HG02588 (cell line): ENCODE results near the gene NEO1.

ENCODE experiments used
- ATAC-seq: cut with Tn5 transposase; IDR thresholded peaks from one replicate; pipeline ENCODE4 v1.9.1; 2021; ENCODE audit warnings: mild to moderate bottlenecking, moderate library complexity; ENCODE audit not compliant: unreplicated experiment

Gene NEO1

DNA sequence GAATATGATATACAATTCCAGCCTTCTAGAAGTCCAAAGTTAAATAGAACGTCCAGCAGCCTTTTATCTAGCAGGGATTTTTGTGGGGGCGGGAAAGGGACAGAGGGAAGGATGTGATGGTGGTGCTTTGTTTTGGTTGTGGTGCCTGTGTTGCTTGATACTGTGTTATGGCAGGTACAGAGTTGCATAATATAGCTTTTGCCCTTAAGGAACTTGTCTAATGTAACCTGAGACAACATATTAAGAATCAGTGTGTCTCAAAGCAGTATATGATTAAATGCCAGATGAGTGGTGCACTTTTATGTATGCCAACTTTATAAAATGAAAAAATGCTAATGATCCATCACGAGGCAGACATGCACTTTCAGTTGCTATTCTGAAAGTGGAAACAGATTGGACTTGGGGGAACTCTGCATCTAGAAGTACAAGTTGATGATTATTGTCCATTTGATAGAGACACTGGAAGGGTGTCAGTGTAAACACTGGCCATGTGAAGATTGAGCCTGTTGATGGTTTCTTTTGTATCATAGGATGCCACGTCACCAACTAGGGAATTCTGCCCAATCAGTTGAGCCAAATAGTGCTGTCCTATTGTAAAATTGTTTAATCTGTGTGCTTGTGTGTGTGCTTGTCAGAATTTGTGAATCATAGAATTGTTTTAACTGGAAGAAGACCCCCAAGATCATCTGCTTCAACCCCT is 23.0 kb downstream of the NEO1 start:
- ATAC-seq: no peak

DNA sequence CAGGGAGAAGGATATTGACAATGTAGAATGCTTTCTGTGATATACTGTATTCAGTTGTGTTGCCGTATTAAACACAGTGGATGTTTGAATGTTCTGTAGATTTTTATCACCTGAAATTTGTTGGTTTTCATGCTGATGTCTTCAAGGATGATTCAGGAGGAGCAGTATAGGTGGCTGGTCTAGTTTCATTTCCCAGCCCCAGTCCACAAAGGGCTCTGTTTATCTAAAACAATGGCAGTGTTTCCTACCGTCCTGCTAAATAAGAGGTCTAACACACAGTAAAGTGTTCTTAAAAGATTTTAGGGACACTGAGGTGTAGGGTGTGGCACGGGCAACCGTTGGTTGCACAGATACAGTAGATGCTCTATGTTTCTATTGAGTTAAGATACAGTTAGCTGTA is 26.0 kb downstream of the NEO1 start:
- ATAC-seq: no peak

DNA sequence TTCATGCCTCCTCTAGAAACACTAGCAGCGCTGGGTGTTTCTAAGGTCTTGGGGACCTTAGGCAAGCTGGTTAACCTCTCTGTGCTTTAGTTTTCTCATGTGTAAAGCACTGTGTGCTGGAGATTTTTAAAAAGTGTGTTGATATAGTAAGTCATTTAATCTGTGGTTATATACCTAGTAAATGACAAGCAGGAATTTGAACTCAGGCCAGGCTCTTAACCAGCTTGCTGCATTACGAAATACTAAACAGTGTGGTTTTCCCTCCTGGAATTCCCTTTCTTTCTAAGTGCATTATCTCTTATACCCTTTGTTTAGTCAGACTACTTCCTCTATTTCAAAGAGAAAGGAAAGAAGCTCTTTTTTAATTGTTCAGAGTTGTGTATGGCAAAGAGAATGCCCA is 26.5 kb downstream of the NEO1 start:
- ATAC-seq: no peak

DNA sequence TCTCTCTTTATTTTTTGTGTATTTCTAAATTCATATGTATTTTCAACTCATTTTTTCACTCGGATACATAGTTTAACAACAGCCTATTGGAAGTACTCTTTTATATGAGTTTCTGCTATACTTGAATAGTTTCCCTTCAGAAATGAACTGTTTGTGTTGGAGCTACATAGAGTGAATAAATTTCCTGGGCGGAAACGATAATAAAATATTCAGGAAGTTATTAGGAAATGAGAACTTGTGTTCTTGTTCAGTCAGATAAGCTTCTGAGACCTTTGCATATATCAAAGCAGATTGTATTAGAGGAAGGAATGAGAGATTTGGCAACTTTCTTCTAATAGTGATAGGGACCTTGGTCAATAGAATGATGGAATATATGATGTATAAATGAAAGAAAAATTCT is 27.3 kb downstream of the NEO1 start:
- no peak for ATAC-seq

DNA sequence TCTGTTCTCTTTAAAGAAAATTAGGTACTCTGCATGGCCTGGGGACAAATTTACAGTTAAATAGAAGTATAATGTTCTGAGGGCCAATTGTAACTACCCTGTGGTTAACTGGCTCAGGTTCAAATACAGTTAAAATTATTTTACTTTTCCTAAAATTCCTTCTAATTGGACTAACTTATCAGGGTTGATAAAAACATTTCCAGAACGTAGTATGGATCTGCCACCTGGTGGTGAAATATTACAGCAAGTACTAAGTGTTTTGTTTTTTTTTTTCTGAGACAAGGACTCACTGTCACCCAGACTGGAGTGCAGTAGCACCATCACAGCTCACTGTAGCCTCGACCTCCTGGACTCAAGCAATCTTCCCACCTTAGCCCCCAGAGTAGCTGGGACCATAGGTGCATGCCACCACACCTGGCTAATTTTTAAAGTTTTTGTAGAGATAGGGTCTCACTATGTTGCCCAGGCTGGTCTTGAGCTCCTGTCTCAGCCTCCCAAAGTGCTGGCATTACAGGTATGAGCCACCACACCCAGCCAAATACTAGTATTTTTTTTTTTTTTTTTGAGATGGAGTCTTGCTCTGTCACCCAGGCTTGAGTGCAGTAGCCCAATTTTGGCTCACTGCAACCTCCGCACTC is 29.2 kb downstream of the NEO1 start:
- no peak for ATAC-seq

DNA sequence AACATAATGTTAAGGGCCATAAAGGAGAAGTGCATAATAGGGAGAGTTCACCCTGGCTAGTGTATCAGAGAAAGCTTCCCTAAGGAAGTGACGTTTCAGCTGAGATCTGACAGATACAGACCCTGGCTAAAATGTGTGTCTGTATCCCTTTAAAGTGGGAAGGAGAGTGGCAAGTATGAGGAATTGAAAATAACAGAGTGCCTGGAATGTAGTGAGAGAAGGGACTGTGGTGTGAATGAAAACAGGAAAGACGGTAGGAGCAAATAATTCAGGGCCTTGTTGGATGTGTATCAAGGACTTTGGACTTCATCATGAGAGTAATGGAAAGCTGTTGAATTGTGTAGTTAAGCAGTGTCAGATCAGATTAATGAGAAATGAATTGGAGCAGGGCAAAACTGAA is 30.5 kb downstream of the NEO1 start:
- no peak for ATAC-seq

DNA sequence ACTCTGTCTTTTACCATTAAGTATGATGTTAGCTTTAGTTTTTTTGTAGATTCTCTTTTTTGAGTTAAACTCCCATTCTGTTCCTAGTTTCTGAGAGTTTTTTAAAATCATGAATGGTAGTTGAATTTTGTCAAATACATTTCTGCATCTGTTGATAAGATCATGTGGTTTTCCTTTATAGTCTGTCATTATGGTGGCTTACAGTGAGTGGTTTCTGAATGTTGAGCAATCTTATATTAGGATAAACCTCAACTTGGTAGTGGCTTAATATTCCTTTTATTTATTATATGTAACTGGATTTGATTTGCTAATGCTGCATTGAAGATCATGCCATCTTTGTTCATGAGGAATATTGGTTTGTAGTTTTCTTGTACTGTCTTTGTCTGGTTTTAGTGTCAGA is 34.8 kb downstream of the NEO1 start:
- ATAC-seq: no peak

DNA sequence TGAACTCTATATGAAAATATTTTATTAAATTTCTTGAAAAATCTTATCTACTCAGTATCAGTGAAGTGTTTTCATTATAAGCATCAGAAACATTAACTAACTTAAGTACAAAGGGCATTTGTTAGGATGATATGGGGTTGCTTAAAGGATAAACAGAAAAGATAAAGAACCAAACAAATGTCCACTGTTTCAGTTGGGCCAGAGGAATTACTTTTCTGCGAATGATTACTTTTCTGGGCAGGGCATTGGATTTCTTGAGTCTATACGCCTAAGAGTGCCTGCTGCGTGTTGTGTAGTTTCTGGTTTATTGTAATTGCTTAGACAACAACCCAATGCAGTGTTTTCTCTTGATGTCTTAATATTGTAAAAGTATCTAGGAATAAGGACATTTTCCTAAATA is 52.8 kb downstream of the NEO1 start:
- no peak for ATAC-seq

DNA sequence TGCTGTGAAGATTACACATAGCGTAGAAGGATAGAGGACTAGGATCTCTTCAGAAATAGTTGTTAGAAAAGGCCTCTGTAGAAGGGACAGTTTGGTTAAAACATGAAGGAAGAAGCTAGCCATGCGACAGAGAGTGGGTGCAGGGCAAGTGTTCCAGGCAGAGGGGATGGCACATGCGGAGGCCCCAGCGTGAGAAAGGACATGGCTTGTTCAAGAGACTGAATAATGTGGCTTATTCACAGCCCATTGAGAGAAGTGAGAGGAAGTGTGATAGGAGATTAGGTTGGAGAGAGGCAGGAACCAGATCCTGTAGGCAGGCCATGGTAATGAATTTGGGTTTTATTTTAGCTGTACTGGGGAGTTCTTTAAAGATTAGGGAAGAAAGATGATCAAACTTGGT is 56.4 kb downstream of the NEO1 start:
- no peak for ATAC-seq

DNA sequence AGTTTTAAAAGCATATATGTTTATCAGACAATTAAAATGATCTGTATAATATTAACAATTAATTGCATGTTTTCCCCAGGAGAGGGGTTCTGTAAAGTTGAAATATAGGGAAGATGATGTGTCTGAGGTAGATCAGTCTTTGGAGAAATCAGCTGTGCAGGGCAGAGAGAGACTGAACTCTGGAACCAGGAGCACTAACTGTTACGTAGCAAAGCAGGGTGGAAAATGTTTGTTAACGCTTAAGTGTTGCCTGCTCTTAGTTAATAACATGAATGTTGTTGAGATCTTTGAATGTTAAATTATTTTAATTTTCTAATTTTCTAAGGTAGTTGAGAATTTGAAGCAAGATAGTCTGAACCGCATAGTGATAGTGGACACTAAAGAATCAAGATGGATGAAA is 57.5 kb downstream of the NEO1 start:
- no peak for ATAC-seq

DNA sequence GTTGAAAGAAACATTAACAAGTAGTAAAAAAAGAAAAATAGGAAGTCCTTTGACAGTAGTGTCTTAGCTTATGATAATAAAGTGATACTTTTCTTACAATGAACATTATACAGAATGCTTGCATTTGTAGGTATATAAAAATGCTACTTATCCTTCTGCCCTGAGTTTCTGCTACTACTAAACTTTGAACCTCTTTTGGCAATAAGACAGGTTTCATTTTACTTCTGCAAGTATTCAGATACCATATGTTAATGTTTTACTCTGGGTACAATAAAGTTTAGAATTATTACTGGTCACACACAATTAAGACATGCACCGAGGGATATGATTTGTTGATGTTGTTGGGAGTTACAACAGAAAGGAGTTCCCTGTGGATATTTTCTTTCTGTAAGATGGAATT is 57.9 kb downstream of the NEO1 start:
- no peak for ATAC-seq

DNA sequence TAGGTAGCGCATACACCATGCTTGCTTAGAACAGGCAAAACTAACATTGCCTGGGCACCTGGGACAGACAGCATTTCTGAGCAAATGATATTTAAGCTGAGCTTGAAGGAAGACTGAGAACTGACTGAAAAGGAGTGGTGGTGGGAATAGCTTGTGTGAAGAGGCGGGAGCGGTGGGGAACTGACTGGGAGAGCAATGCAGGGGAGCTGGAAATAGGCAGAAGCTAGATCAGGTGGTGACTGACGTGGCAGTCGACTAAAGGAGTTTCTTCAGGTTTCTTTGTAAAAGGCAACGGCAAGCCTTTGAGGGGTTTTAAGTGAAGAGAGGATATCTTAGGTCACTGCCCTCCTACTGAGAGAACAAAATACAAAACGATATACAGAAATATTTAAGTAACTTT is 61.8 kb downstream of the NEO1 start:
- ATAC-seq: no peak

DNA sequence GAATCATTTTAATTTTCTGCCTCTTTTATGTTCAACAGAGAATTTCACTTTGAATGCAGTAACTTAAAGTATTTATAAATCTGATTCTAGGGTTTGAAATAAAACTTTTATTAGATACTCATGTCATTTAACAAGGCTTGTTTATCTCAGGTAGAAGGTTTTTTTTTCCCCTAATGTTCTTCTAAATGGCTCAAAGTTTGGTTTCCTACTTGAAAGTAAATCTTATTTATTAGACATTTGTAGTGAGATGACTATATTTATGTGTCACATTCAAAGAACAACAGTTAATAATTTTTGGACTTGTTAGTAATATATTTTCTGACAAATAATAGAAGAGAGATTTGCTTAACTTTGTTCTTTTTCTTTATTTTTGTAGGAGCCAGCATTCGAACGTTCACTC is 63.9 kb downstream of the NEO1 start:
- no peak for ATAC-seq

DNA sequence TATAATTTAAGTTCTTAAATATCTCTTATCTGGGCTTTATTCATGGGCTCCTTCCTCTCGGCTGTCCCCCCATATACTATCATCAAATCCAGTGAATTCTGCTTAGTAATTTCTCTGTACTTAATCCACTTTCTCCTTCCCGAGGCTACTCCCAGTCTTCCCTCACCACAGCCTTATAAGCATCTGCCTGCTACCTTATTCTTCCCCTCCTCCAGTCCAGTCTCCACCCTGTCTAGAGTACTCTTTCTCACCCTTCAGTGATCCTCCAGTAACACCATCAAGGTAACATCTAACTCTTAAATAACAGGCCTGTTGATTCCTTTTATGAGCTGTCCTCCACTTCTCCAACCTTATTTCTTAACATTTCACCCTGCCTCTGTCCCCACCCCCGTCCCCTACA is 65.8 kb downstream of the NEO1 start:
- ATAC-seq: no peak

DNA sequence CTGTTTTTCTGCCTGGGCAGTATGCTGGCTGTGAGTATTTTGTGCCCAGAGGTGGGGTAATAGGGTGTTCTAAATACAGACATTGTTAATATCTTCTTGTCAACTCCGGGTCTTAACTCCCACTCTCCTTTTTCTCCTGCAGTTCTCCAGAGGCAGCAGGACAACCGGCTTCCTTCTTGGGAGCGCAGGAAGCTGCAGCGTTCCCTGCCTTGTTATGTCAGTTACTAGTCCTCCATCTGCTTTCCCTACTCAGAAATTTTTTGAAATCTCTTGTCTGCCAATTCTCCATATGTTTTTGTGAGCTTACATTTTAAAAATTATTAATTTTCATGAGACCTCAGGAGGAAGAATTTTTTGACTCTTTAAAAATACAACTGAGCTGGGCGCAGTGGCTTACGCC is 67.2 kb downstream of the NEO1 start:
- ATAC-seq: no peak

DNA sequence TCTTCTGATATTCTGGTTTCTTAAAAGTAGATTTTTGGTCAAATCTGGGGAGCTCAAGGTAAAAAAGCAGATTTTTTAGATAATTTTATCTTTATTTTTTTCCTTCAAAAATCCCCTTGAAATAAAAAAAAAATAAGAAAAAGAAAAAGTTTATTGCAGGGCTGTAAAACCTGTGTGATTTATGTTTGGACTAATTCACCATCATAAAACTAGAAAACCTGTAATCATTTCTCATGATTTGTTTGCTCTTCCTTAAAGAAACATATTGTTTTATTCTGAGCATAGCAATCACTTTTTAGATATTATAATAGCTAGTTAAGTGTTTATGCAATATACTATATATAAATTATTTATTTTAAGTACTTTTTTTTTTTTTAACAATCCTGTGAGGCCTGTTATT is 68.0 kb downstream of the NEO1 start:
- no peak for ATAC-seq

DNA sequence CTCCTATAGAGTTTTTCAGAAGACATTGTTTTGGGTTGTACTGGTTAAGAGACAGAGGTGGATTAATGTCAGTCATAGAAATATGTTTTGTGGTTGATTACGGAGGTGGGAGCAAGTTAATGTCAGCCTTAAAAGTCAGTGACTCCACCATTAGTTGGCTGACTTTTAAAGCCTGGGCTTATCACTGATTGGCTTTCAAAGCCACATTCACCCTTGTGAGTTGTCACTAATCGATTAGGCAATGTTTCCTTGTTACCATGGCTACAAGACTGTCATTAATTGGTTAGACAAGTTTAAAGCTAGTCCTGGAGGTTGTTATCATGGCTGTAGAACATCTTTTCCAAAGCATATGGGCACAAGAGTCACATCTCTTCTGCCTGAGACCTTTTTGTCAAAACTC is 73.0 kb downstream of the NEO1 start:
- no peak for ATAC-seq

DNA sequence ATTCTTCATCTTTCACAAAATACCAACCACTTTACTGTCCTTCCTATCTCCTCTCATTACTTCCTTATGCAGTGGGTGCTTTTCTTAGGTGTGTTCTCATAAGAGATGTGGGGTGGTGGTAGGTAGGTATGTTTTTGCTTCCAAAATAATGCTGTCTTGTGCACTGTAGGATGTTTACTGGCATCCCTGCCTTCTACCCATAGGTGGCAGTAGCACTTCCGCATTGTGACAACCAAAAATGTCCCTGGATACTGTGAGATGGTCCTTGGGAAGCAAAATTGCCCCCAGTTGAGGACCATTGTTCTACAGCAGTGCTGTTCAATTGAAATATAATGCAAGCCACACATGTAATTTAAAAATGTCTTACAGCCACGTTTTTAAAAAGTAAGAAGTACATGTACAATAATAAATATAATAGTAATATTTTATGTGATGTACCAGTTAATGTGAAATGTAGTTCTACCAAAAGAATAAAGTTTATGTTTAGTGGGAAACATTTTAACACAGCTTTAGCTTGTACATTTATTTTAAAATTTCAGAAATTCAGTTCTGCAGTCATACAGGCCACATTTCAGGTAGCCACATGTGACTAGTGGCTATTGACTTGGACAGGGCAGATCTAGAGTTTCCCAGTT is 75.2 kb downstream of the NEO1 start:
- no peak for ATAC-seq

DNA sequence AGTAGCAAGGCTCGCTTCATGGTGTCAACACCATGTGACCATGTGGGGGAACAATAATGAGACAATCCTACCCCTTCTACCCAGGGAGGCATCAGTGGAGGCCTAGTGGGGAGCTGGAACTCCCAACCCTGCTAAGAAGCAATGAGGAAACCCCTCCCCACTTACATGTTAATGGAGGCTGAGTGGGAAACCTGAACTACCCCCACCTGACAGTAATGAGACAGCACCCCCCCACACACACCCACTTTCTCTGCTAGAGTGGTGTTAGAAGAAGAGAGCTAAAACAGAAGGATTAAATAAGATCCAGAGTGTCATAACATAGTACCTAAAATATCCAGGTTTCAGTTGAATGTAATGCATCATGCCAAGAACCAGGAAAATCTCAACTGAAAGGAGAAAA is 78.6 kb downstream of the NEO1 start:
- ATAC-seq: no peak

DNA sequence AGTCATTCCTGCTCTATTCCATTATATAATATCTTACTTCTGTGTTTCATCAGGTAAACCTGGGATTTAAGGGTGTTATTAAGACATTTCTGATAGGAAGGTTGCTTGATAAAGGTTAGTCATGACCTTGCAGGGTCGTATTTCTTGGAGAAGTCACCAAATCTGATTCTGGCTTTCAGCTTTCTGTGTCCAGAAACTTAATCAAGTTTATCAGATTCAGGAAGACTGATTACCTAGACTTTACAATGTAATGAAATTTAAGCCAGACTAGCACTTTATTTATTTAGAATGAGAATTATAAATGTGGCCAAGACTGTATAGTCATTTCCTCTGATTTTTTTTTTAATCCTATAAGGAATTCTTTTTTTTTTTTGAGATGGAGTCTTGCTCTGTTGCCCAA is 81.9 kb downstream of the NEO1 start:
- ATAC-seq: no peak

DNA sequence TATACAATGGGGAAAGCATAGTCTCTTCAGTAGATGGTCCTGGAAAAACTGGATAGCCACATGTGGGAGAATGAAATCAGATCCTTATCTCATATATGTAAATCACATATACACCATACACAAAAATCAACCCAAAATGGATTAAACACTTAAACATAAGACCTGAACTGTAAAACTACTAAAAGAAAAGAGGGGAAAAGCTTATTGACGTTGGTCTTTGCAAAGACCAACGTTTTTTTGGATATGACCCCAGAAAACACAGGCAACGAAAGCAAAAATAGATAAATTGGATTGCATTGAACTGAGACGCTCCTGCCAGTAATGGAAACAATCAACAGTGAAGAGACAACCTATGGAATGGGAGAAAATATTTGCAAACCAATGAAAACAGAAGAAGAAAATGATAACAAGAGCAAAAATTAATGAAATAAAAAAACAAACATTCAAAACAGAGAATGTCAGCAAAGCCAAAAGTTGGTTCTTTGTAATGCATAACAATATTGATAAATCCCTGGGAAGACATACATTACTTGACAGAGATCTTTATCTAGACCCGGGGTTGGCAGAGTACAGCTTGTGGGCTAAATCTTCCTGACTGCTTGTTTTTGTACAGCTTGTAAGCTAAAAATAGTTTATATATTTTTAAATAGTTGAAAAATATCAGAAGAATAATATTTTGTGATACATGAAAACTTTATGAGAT is 86.9 kb downstream of the NEO1 start:
- no peak for ATAC-seq
